HepG2 (cell line): ENCODE results near the gene KCNMA1. TPM values are rescaled to one million over a fixed set of nuclear protein-coding genes. Genes with fewer than 3 reads are reported as not detected.

Experiments
- ATAC-seq: fragments of 200-7000 bp; cut with Tn5 transposase; 3 replicates; pipeline ENCODE4 v1.9.1; 2020; ENCODE audit warnings: mild to moderate bottlenecking, moderate library complexity
- BruUV-seq: library from RNA; stranded (reverse); fragments of 400-500 nt; replicated peaks from 2 replicates; lab custom pipeline; 2021; lab: Mats Ljungman, UMichigan
- CTCF ChIA-PET: fragments of 300-600 bp; formaldehyde crosslinking; extraction: SDS; loops from one replicate; lab custom pipeline; 2021; ENCODE audit warnings: low total read pairs, inconsistent platforms, low intra/inter-chr PET ratio; lab: Yijun Ruan, JAX
- POLR2A ChIA-PET: fragments of 350-600 bp; sonication (Branson Sonifier 250); formaldehyde crosslinking; loops from one replicate; lab custom pipeline; 2020; ENCODE audit warnings: antibody characterized with exemption, inconsistent platforms; lab: Yijun Ruan, JAX
- DNase-seq: peaks from one replicate; pipeline ENCODE4 v3.0.0-alpha.2; 2015; ENCODE audit warnings: low spot score
- FAIRE-seq: peaks from 3 replicates; lab custom pipeline; 2011; peaks lifted over from hg19 to GRCh38; lab: Jason Lieb, UNC
- H2AFZ ChIP-seq: one replicate; pipeline ENCODE4 v1.6.1; 2011; ENCODE audit warnings: low read length, inconsistent platforms
- H3K27ac ChIP-seq: fragments of 300-600 bp; 3 replicates; pipeline ENCODE4 v1.8.0; 2011; ENCODE audit warnings: mixed run types, mild to moderate bottlenecking, mixed read lengths, low read length, inconsistent platforms; ENCODE audit not compliant: insufficient read depth; ENCODE audit errors: extremely low read length
- H3K27me3 ChIP-seq, 2 experiments: fragments of 200-600 bp in 1 of 2; 2 replicates in 1 of 2; 3 replicates in 1 of 2; pipeline versions ENCODE4 v1.6.0 to v1.8.0; 2011; ENCODE audit warnings: low read length in 2 of 2, mild to moderate bottlenecking in 2 of 2, moderate library complexity in 2 of 2, inconsistent platforms in 1 of 2; ENCODE audit not compliant: insufficient read depth in 2 of 2, control insufficient read depth in 1 of 2
- H3K36me3 ChIP-seq, 2 experiments: fragments of 200-600 bp in 1 of 2; replicated peaks in 1 of 2; 2 replicates in 1 of 2; 3 replicates in 1 of 2; pipeline versions ENCODE4 v1.5.1 to v1.8.0; 2011; ENCODE audit warnings: low read length in 2 of 2, inconsistent platforms in 1 of 2; ENCODE audit not compliant: insufficient read depth in 2 of 2, control insufficient read depth in 1 of 2
- H3K4me1 ChIP-seq: 2 replicates; pipeline ENCODE4 v1.5.1; 2012; ENCODE audit warnings: low read length, inconsistent platforms; ENCODE audit not compliant: insufficient read depth
- H3K4me2 ChIP-seq: 2 replicates; pipeline ENCODE4 v1.6.0; 2011; ENCODE audit warnings: low read depth, low read length, inconsistent platforms
- H3K4me3 ChIP-seq, 3 experiments: fragments of 200-600 bp in 1 of 3; sonication (generic), shearing (Covaris generic) in 1 of 3; replicated peaks in 1 of 3; 2 replicates each; pipeline ENCODE4 v1.5.1; 2011 to 2016; ENCODE audit warnings: low read length in 3 of 3, inconsistent platforms in 2 of 3, low read depth in 2 of 3, mild to moderate bottlenecking in 2 of 3, control low read depth in 1 of 3, mixed read lengths in 1 of 3; ENCODE audit not compliant: insufficient read depth in 1 of 3
- H3K79me2 ChIP-seq: one replicate; pipeline ENCODE4 v1.6.1; 2011; ENCODE audit warnings: low read length, inconsistent platforms; ENCODE audit not compliant: insufficient read depth
- H3K9ac ChIP-seq: 2 replicates; pipeline ENCODE4 v1.6.0; 2011; ENCODE audit warnings: mild to moderate bottlenecking, low read depth, low read length, inconsistent platforms; ENCODE audit not compliant: insufficient read depth
- H3K9me3 ChIP-seq: 2 replicates; pipeline ENCODE4 v1.5.1; 2012; ENCODE audit warnings: mild to moderate bottlenecking, low read length
- H4K20me1 ChIP-seq: 2 replicates; pipeline ENCODE4 v1.6.0; 2011; ENCODE audit warnings: inconsistent platforms, mild to moderate bottlenecking, low read length, moderate library complexity; ENCODE audit not compliant: insufficient read depth
- BRCA1 ChIP-seq: sonication (generic); formaldehyde crosslinking; IDR thresholded peaks from 2 replicates; pipeline ENCODE4 v1.4.0; 2020; ENCODE audit warnings: missing genetic modification reagents
- CTCF ChIP-seq: sonication (generic); formaldehyde crosslinking; IDR thresholded peaks from 2 replicates; pipeline ENCODE4 v1.5.0; 2020; ENCODE audit warnings: mild to moderate bottlenecking, missing genetic modification reagents, moderate library complexity
- ELK4 ChIP-seq: sonication (generic); formaldehyde crosslinking; IDR thresholded peaks from 2 replicates; pipeline ENCODE4 v1.9.0; 2021; ENCODE audit warnings: missing genetic modification reagents, borderline replicate concordance
- HOXD1 ChIP-seq: sonication (generic); formaldehyde crosslinking; IDR thresholded peaks from 2 replicates; pipeline ENCODE4 v1.5.0; 2020; ENCODE audit warnings: missing genetic modification reagents
- LCORL ChIP-seq, 2 experiments: fragments of 450-650 bp in 1 of 2; sonication (generic) in 1 of 2; formaldehyde crosslinking in 1 of 2; IDR thresholded peaks; 2 replicates each; pipeline versions ENCODE4 v1.5.0 to v1.6.1; 2017 to 2020; ENCODE audit warnings: antibody characterized with exemption in 1 of 2, missing genetic modification reagents in 1 of 2
- MIER2 ChIP-seq: IDR thresholded peaks from 2 replicates; pipeline ENCODE4 v1.6.1; 2016; ENCODE audit warnings: missing biosample characterization, missing genetic modification reagents
- NR2F2 ChIP-seq: IDR thresholded peaks from 2 replicates; pipeline ENCODE4 v1.6.1; 2012; ENCODE audit warnings: low read depth, inconsistent platforms, borderline replicate concordance
- PBX2 ChIP-seq: IDR thresholded peaks from 2 replicates; pipeline ENCODE4 v1.6.1; 2016; ENCODE audit warnings: control low read depth
- REXO4 ChIP-seq: sonication (generic); formaldehyde crosslinking; IDR thresholded peaks from 2 replicates; pipeline ENCODE4 v1.8.0; 2022; ENCODE audit warnings: missing genetic modification reagents, mild to moderate bottlenecking, borderline replicate concordance
- RNF2 ChIP-seq: fragments of 450-650 bp; conservative IDR thresholded peaks from 2 replicates; pipeline ENCODE4 v1.6.1; 2016; ENCODE audit warnings: low read depth
- ZBTB33 ChIP-seq: sonication (generic); formaldehyde crosslinking; IDR thresholded peaks from 2 replicates; pipeline ENCODE4 v1.4.0; 2020; ENCODE audit warnings: missing genetic modification reagents
- ZFP36 ChIP-seq: fragments of 150-350 bp; IDR thresholded peaks from 2 replicates; pipeline ENCODE4 v1.6.1; 2018; ENCODE audit warnings: borderline replicate concordance, low read length, low read depth; ENCODE audit not compliant: partially characterized antibody
- ZFP91 ChIP-seq: sonication (generic); formaldehyde crosslinking; IDR thresholded peaks from 2 replicates; pipeline ENCODE4 v1.9.0; 2022; ENCODE audit warnings: missing genetic modification reagents, mild to moderate bottlenecking, borderline replicate concordance
- ZNF101 ChIP-seq: sonication (generic); formaldehyde crosslinking; IDR thresholded peaks from 2 replicates; pipeline ENCODE4 v1.4.0; 2020; ENCODE audit warnings: mild to moderate bottlenecking, low read depth, missing genetic modification reagents, borderline replicate concordance
- ZNF557 ChIP-seq: sonication (generic); formaldehyde crosslinking; IDR thresholded peaks from 2 replicates; pipeline ENCODE4 v1.4.0; 2020; ENCODE audit warnings: missing genetic modification reagents
- ZNF749 ChIP-seq: sonication (generic); formaldehyde crosslinking; IDR thresholded peaks from 2 replicates; pipeline ENCODE4 v1.8.0; 2022; ENCODE audit warnings: mild to moderate bottlenecking, missing genetic modification reagents, moderate library complexity, borderline replicate concordance
- ZNF772 ChIP-seq: sonication (generic); formaldehyde crosslinking; IDR thresholded peaks from 2 replicates; pipeline ENCODE4 v1.5.0; 2020; ENCODE audit warnings: mild to moderate bottlenecking, missing genetic modification reagents
- WGBS: methylation state at CpG from one replicate; pipeline ENCODE4 v1.1.6; 2017; ENCODE audit warnings: low lambda C conversion rate; 5-methylcytosine and 5-hydroxymethylcytosine counted together
- in situ Hi-C: cut with HindIII; loops from 2 replicates; pipeline ENCODE4 v1.10.0; 2017; ENCODE audit warnings: low pct_unique_long_range_greater_than_20kb; ENCODE audit not compliant: extremely low pct_ligation_motif_present
- intact Hi-C: fragments of 100-400 bp; cut with micrococcal nuclease; formaldehyde crosslinking; loops from one replicate; pipeline ENCODE4 v1.10.0; 2022; ENCODE audit not compliant: unreplicated experiment
- polyA plus RNA-seq, 8 experiments: library from polyadenylated mRNA; depleted of rRNA in 3 of 8; stranded (reverse) in 7 of 8; unstranded in 1 of 8; fragments of >200 nt; fragmentation: Illumina TruSeq in 4 of 8; extraction: Trizol in 4 of 8; gene quantifications; 2 replicates each; pipeline versions ENCODE4 v1.2.1 to v1.2.3, GENCODE V29; 2011 to 2016; ENCODE audit warnings: low read depth in 4 of 8, missing spikeins in 1 of 8, mixed read lengths in 1 of 8; ENCODE audit not compliant: insufficient read depth in 1 of 8
- total RNA-seq, 5 experiments: library from RNA; depleted of rRNA; stranded (reverse); fragments of >200 nt; fragmentation: Illumina TruSeq; extraction: Trizol; gene quantifications; 2 replicates each; pipeline ENCODE4 v1.2.3, GENCODE V29; 2016; ENCODE audit warnings: low read depth in 1 of 5

Gene KCNMA1
- total and polyA plus RNA-seq, 2 of the 13 experiments (the other 11 are each of a cell fraction or from before 2014, with no cell fraction given): 0.02 TPM; not detected in 1

- Histone ChIP-seq H3K9ac (no peak overlapping the region), H3K4me3 (no peak overlapping the region), H3K27ac (no peak overlapping the region), H3K9me3 (no peaks in the 10 kb centered on the region), H3K36me3 (no peaks in the 10 kb centered on the region), H3K27me3 (no peaks in the 10 kb centered on the region; a peak in 2 of 5 replicates), H4K20me1 (no peaks in the 10 kb centered on the region), H2AFZ (no peak overlapping the region), H3K4me1 (peaks cover 16% of the 10 kb centered on the region), H3K79me2 (no peaks in the 10 kb centered on the region), H3K4me2 (no peak overlapping the region)
- DNase-seq (peak; percentile 3), ATAC-seq (no peak), FAIRE-seq (no peak)
- in situ Hi-C loops: no loop called here
- intact Hi-C loops: no loop called here
- BruUV-seq: no TSS peak
- ChIA-PET POLR2A (no interaction called here), CTCF (no interaction called here)
- 4% methylated on average over 2 of the region's 2 CpGs for WGBS
- TF ChIP-seq ZNF772 (CRISPR knock-in tag): no peak
- no peak for TF ChIP-seq HOXD1 (CRISPR knock-in tag)
- peak; percentile 38; the same call in 1 of the 2 replicates for TF ChIP-seq NR2F2
- no peak for TF ChIP-seq ZBTB33 (CRISPR knock-in tag)
- TF ChIP-seq ZNF557 (CRISPR knock-in tag): no peak
- TF ChIP-seq ZFP91 (CRISPR knock-in tag): no peak
- no peak for TF ChIP-seq ELK4 (CRISPR knock-in tag)
- no peak for TF ChIP-seq PBX2
- TF ChIP-seq ZFP36: no peak
- no peak for TF ChIP-seq RNF2
- no peak for TF ChIP-seq MIER2 (CRISPR knock-in tag)
- TF ChIP-seq LCORL (IDR thresholded peaks at IDR 0.05): no peak
- TF ChIP-seq LCORL (CRISPR knock-in tag; IDR thresholded peaks at IDR 0.05): no peak
- TF ChIP-seq BRCA1 (CRISPR knock-in tag): no peak
- no peak for TF ChIP-seq ZNF749
- no peak for TF ChIP-seq REXO4 (CRISPR knock-in tag)
- no peak for TF ChIP-seq ZNF101 (CRISPR knock-in tag)
- no peak for TF ChIP-seq CTCF (CRISPR knock-in tag)
These were observed 185.7 kb downstream of the KCNMA1 start for GRCh38 chr10:77451886-77452285.
